HEK293 (cell line): Measurements from ENCODE around the gene SERPINB3.

Experiments
- CTCF ChIA-PET: fragments of 350-600 bp; formaldehyde crosslinking; extraction: SDS; loops from one replicate; lab custom pipeline; 2021; ENCODE audit warnings: antibody characterized with exemption; lab: Yijun Ruan, JAX
- POLR2A ChIA-PET: fragments of 300-600 bp; formaldehyde crosslinking; extraction: SDS; loops from one replicate; lab custom pipeline; 2020; ENCODE audit warnings: antibody characterized with exemption, inconsistent platforms; lab: Yijun Ruan, JAX
- H3K27ac ChIP-seq: fragments of 200-500 bp; sonication (Bioruptor generic); 2 replicates; pipeline ENCODE4 v1.5.1; 2014; ENCODE audit warnings: low read depth, low read length, control low read depth, inconsistent platforms; ENCODE audit errors: extremely low read depth
- H3K36me3 ChIP-seq, 2 experiments: fragments of 200-500 bp in 1 of 2; sonication (Bioruptor generic) in 1 of 2; 1 replicate in 1 of 2; 2 replicates in 1 of 2; pipeline ENCODE4 v1.5.1; 2014 to 2017; ENCODE audit warnings: inconsistent platforms in 2 of 2, low read length in 2 of 2; ENCODE audit not compliant: control insufficient read depth in 2 of 2, insufficient read depth in 1 of 2
- H3K4me1 ChIP-seq: fragments of 200-500 bp; sonication (Bioruptor generic); 2 replicates; pipeline ENCODE4 v1.5.1; 2014; ENCODE audit warnings: mild to moderate bottlenecking, low read length, inconsistent platforms; ENCODE audit not compliant: control insufficient read depth, insufficient read depth
- H3K4me3 ChIP-seq: 2 replicates; pipeline ENCODE4 v1.5.1; 2011; ENCODE audit warnings: low read depth, mild to moderate bottlenecking, control low read depth, low read length, moderate library complexity
- H3K9me3 ChIP-seq: fragments of 200-500 bp; sonication (Bioruptor generic); 2 replicates; pipeline ENCODE4 v1.5.1; 2014; ENCODE audit warnings: low read depth, low read length, inconsistent platforms; ENCODE audit not compliant: control insufficient read depth, insufficient read depth
- BCL11B ChIP-seq: fragments of 450-650 bp; formaldehyde crosslinking; IDR thresholded peaks from 2 replicates; pipeline ENCODE4 v1.5.1; 2016; ENCODE audit warnings: low read depth, missing biosample characterization, missing genetic modification characterization
- MYNN ChIP-seq: fragments of 450-650 bp; formaldehyde crosslinking; IDR thresholded peaks from 2 replicates; pipeline ENCODE4 v1.5.1; 2016; ENCODE audit warnings: missing biosample characterization, missing genetic modification characterization, borderline replicate concordance
- ZFP3 ChIP-seq: fragments of 450-650 bp; formaldehyde crosslinking; IDR thresholded peaks from 2 replicates; pipeline ENCODE4 v1.5.1; 2016; ENCODE audit warnings: low read depth, missing biosample characterization, missing genetic modification characterization
- ZNF114 ChIP-seq: fragments of 450-650 bp; formaldehyde crosslinking; IDR thresholded peaks from 2 replicates; pipeline ENCODE4 v1.5.0; 2017; ENCODE audit warnings: missing biosample characterization, missing genetic modification characterization
- ZNF169 ChIP-seq: fragments of 450-650 bp; formaldehyde crosslinking; IDR thresholded peaks from 2 replicates; pipeline ENCODE4 v1.5.1; 2016; ENCODE audit warnings: missing biosample characterization, missing genetic modification characterization
- ZNF202 ChIP-seq: fragments of 450-650 bp; formaldehyde crosslinking; IDR thresholded peaks from 2 replicates; pipeline ENCODE4 v1.5.1; 2016; ENCODE audit warnings: missing biosample characterization, missing genetic modification characterization, borderline replicate concordance
- ZNF23 ChIP-seq: fragments of 450-650 bp; formaldehyde crosslinking; IDR thresholded peaks from 2 replicates; pipeline ENCODE4 v1.5.1; 2016; ENCODE audit warnings: missing biosample characterization, missing genetic modification characterization, borderline replicate concordance
- ZNF292 ChIP-seq: fragments of 450-650 bp; formaldehyde crosslinking; IDR thresholded peaks from 2 replicates; pipeline ENCODE4 v1.5.1; 2016; ENCODE audit warnings: low read depth, missing biosample characterization, missing genetic modification characterization, borderline replicate concordance
- ZNF596 ChIP-seq: fragments of 450-650 bp; IDR thresholded peaks from 2 replicates; pipeline ENCODE4 v1.5.0; 2018; ENCODE audit warnings: missing biosample characterization, mild to moderate bottlenecking, missing genetic modification characterization, moderate library complexity
- TF ChIP-seq, protein P1 (sequence below): fragments of 450-650 bp; formaldehyde crosslinking; IDR thresholded peaks from 2 replicates; pipeline ENCODE4 v1.5.1; 2016; ENCODE audit warnings: missing biosample characterization, missing genetic modification characterization
- TF ChIP-seq, protein P2 (sequence below): fragments of 450-650 bp; formaldehyde crosslinking; IDR thresholded peaks from 2 replicates; pipeline ENCODE4 v1.5.1; 2016; ENCODE audit warnings: missing biosample characterization, missing genetic modification characterization
- TF ChIP-seq, protein P3 (sequence below): fragments of 450-650 bp; formaldehyde crosslinking; IDR thresholded peaks from 2 replicates; pipeline ENCODE4 v1.5.1; 2016; ENCODE audit warnings: missing biosample characterization, missing genetic modification characterization, borderline replicate concordance
- TF ChIP-seq, protein P4 (sequence below): fragments of 450-650 bp; formaldehyde crosslinking; IDR thresholded peaks from 2 replicates; pipeline ENCODE4 v1.5.1; 2016; ENCODE audit warnings: missing biosample characterization, missing genetic modification characterization
- TF ChIP-seq, protein P5 (sequence below): fragments of 450-650 bp; formaldehyde crosslinking; IDR thresholded peaks from 2 replicates; pipeline ENCODE4 v1.5.1; 2016; ENCODE audit warnings: missing biosample characterization, missing genetic modification characterization

SERPINB3 gene

DNA sequence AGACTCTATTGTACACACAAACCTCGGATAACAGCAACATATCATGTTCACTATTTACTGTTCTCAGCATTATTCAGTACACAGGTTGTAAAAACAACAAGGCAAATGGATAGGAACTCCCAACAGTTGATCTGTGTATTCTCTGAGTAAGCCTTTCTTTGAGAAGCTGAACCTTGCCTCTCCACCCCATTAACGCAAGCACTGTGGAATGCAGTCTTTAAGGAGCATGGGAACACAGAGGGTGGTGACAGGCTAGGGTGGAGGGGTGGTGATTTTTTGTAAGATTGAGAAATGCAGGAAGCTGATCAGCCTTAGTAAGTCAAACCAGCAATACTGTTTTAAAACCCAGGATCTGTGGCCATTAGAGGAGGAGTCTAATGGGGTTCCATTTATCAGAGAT lies 21.5 kb upstream of the SERPINB3 start:
- CTCF ChIA-PET: no interaction called here
- H3K36me3 ChIP-seq: no peaks in the 10 kb centered on the region
- TF ChIP-seq ZFP3 (tag by site-specific recombination) (no peak), ZNF292 (tag by site-specific recombination) (no peak), BCL11B (tag by site-specific recombination) (no peak), MYNN (no peak), ZNF596 (no peak), ZNF169 (tag by site-specific recombination) (no peak), ZNF202 (no peak)
- no peak overlapping the region for H3K4me3 ChIP-seq
- H3K4me1 ChIP-seq: no peaks in the 10 kb centered on the region
- no peaks in the 10 kb centered on the region for H3K9me3 ChIP-seq
- POLR2A ChIA-PET: no interaction called here
- no peak overlapping the region for H3K27ac ChIP-seq

DNA sequence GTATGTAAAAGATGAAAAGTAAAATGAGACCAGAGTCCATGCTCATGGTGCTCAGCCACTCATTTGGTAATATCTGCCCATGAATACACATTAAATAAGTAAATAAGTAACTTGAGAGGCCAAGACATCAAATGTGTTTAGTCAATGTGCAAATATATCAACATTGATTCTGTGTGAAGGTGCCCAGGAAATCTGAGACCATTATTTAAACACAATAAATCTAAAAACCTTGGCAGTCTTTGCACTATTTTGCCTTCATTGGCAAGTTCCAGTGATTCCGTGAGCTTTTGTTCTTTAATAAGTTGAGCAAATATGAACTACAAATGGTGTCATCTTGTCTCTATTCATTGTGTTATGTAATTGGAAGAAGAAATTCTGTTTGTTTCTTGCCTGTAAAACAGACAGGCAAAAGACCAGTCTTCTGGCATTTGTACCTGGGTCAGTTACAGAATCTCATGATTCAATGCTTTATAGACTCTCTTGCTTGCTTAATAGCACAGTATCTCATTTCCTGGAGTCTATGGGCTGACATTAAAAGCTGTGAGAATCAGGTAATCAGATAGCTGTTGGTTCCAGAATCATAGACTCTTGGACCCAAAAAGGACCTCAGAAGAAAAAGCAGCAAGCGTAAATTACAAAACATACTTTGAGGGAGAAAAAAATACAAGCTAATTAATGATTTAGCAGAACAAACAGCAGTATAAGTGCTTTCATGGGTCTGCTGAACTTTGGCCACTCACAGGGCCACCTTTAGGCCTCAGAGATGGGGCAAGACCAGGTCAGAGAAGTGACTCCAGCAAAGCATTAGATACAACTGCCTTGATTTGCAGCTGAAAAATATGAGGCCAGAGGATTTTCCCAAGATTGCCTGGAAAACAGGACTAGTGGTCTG lies 20.0 kb upstream of the SERPINB3 start:
- no peak overlapping the region for H3K4me3 ChIP-seq
- H3K36me3 ChIP-seq: no peaks in the 10 kb centered on the region
- CTCF ChIA-PET: no interaction called here
- TF ChIP-seq, protein P1, sequence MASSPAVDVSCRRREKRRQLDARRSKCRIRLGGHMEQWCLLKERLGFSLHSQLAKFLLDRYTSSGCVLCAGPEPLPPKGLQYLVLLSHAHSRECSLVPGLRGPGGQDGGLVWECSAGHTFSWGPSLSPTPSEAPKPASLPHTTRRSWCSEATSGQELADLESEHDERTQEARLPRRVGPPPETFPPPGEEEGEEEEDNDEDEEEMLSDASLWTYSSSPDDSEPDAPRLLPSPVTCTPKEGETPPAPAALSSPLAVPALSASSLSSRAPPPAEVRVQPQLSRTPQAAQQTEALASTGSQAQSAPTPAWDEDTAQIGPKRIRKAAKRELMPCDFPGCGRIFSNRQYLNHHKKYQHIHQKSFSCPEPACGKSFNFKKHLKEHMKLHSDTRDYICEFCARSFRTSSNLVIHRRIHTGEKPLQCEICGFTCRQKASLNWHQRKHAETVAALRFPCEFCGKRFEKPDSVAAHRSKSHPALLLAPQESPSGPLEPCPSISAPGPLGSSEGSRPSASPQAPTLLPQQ: no peak
- TF ChIP-seq, all 188 proteins: peak for 0
- Histone ChIP-seq H3K27ac (no peak overlapping the region), H3K9me3 (no peaks in the 10 kb centered on the region), H3K4me1 (no peaks in the 10 kb centered on the region)
- POLR2A ChIA-PET: no interaction called here

DNA sequence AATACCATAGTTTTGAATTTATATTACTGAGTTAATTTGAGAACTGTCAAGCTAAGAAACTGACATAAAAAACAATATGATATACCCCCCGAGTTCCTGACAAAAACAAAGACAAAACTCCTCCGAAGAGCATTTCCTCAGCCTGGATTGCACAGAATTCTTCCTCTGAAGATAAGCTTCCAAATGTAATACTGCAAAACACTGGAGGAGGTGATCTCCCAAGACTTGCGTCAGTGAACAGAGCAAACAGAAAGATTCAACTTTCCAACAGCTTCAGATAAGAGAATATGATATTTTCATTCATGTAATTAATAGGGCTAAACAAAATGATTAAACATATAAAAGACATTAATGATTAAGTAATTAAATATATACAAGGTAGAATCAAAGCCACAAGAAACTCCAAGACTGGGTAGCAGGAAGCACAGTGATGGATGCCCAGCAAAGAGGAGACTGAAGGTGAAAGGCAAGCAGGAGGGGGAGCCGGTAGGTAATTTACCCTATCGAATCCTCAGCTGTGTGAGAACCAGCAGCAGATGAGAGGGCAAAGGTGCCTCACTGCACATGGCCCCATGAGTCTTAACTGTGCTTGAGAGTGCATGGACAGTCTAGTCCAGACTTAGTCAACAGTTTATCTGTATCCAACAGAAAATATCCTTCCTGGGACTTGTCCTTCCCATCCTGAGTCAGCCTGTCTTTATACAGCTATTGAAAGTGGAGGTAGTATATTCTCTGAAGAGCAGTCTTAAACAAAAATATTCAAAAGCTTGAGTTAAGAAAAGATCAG lies 18.3 kb upstream of the SERPINB3 start:
- CTCF ChIA-PET: interaction anchor here (0.8 kb wide), 1 partner anchor 162 kb away, joined by 4 read pairs; no protein-coding TSS in a partner anchor
- H3K9me3 ChIP-seq: no peaks in the 10 kb centered on the region
- TF ChIP-seq ZNF23 (tag by site-specific recombination): no peak
- no peak for TF ChIP-seq ZNF114 (tag by site-specific recombination)
- TF ChIP-seq, protein P2, sequence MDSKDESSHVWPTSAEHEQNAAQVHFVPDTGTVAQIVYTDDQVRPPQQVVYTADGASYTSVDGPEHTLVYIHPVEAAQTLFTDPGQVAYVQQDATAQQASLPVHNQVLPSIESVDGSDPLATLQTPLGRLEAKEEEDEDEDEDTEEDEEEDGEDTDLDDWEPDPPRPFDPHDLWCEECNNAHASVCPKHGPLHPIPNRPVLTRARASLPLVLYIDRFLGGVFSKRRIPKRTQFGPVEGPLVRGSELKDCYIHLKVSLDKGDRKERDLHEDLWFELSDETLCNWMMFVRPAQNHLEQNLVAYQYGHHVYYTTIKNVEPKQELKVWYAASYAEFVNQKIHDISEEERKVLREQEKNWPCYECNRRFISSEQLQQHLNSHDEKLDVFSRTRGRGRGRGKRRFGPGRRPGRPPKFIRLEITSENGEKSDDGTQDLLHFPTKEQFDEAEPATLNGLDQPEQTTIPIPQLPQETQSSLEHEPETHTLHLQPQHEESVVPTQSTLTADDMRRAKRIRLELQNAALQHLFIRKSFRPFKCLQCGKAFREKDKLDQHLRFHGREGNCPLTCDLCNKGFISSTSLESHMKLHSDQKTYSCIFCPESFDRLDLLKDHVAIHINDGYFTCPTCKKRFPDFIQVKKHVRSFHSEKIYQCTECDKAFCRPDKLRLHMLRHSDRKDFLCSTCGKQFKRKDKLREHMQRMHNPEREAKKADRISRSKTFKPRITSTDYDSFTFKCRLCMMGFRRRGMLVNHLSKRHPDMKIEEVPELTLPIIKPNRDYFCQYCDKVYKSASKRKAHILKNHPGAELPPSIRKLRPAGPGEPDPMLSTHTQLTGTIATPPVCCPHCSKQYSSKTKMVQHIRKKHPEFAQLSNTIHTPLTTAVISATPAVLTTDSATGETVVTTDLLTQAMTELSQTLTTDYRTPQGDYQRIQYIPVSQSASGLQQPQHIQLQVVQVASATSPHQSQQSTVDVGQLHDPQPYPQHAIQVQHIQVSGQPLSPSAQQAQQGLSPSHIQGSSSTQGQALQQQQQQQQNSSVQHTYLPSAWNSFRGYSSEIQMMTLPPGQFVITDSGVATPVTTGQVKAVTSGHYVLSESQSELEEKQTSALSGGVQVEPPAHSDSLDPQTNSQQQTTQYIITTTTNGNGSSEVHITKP: no peak
- TF ChIP-seq, protein P3, sequence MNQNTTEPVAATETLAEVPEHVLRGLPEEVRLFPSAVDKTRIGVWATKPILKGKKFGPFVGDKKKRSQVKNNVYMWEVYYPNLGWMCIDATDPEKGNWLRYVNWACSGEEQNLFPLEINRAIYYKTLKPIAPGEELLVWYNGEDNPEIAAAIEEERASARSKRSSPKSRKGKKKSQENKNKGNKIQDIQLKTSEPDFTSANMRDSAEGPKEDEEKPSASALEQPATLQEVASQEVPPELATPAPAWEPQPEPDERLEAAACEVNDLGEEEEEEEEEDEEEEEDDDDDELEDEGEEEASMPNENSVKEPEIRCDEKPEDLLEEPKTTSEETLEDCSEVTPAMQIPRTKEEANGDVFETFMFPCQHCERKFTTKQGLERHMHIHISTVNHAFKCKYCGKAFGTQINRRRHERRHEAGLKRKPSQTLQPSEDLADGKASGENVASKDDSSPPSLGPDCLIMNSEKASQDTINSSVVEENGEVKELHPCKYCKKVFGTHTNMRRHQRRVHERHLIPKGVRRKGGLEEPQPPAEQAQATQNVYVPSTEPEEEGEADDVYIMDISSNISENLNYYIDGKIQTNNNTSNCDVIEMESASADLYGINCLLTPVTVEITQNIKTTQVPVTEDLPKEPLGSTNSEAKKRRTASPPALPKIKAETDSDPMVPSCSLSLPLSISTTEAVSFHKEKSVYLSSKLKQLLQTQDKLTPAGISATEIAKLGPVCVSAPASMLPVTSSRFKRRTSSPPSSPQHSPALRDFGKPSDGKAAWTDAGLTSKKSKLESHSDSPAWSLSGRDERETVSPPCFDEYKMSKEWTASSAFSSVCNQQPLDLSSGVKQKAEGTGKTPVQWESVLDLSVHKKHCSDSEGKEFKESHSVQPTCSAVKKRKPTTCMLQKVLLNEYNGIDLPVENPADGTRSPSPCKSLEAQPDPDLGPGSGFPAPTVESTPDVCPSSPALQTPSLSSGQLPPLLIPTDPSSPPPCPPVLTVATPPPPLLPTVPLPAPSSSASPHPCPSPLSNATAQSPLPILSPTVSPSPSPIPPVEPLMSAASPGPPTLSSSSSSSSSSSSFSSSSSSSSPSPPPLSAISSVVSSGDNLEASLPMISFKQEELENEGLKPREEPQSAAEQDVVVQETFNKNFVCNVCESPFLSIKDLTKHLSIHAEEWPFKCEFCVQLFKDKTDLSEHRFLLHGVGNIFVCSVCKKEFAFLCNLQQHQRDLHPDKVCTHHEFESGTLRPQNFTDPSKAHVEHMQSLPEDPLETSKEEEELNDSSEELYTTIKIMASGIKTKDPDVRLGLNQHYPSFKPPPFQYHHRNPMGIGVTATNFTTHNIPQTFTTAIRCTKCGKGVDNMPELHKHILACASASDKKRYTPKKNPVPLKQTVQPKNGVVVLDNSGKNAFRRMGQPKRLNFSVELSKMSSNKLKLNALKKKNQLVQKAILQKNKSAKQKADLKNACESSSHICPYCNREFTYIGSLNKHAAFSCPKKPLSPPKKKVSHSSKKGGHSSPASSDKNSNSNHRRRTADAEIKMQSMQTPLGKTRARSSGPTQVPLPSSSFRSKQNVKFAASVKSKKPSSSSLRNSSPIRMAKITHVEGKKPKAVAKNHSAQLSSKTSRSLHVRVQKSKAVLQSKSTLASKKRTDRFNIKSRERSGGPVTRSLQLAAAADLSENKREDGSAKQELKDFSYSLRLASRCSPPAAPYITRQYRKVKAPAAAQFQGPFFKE (tag by site-specific recombination): no peak
- TF ChIP-seq, protein P4, sequence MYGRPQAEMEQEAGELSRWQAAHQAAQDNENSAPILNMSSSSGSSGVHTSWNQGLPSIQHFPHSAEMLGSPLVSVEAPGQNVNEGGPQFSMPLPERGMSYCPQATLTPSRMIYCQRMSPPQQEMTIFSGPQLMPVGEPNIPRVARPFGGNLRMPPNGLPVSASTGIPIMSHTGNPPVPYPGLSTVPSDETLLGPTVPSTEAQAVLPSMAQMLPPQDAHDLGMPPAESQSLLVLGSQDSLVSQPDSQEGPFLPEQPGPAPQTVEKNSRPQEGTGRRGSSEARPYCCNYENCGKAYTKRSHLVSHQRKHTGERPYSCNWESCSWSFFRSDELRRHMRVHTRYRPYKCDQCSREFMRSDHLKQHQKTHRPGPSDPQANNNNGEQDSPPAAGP (tag by site-specific recombination): no peak
- TF ChIP-seq, protein P5, sequence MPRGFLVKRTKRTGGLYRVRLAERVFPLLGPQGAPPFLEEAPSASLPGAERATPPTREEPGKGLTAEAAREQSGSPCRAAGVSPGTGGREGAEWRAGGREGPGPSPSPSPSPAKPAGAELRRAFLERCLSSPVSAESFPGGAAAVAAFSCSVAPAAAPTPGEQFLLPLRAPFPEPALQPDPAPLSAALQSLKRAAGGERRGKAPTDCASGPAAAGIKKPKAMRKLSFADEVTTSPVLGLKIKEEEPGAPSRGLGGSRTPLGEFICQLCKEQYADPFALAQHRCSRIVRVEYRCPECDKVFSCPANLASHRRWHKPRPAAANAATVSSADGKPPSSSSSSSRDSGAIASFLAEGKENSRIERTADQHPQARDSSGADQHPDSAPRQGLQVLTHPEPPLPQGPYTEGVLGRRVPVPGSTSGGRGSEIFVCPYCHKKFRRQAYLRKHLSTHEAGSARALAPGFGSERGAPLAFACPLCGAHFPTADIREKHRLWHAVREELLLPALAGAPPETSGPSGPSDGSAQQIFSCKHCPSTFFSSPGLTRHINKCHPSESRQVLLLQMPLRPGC (tag by site-specific recombination): no peak

More for the DNA sequence above, 18.3 kb upstream of the SERPINB3 start:
- no peaks in the 10 kb centered on the region for H3K36me3 ChIP-seq
- no peak overlapping the region for H3K4me3 ChIP-seq
- POLR2A ChIA-PET: no interaction called here
- no peak overlapping the region for H3K27ac ChIP-seq
- H3K4me1 ChIP-seq: no peaks in the 10 kb centered on the region
